GM19395 (cell line): ENCODE measurements around the gene SEL1L.
A peak's percentile ranks its signal among the peaks of the same experiment; 100 is the strongest.
"Not testable (repeated sequence)": the region's sequence is repeated elsewhere in the genome, so short reads cannot be mapped to it uniquely, and the experiment has no call there.

Experiments
- ATAC-seq: cut with Tn5 transposase; IDR thresholded peaks from one replicate; pipeline ENCODE4 v1.9.1; 2021; ENCODE audit warnings: mild to moderate bottlenecking, moderate library complexity; ENCODE audit not compliant: unreplicated experiment

SEL1L gene

DNA sequence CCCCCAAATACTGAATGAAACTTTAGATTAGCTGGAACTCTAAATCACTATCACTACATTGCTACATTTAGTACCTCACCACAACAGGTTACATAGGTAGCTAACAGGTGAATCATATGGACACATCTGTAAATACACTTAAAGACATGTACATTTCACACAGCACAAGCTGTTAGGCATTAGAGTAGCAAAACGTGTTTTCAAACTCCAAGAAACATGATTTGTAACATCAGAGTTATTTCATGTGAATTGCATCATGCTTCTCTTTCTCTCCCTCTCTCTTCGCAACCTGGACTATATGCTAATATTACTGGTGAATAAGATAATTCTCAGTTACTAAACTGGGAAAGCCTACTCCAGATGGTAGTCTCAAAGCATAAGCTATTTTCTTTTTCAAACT lies 4.3 kb downstream of the SEL1L start:
- no peak for ATAC-seq

DNA sequence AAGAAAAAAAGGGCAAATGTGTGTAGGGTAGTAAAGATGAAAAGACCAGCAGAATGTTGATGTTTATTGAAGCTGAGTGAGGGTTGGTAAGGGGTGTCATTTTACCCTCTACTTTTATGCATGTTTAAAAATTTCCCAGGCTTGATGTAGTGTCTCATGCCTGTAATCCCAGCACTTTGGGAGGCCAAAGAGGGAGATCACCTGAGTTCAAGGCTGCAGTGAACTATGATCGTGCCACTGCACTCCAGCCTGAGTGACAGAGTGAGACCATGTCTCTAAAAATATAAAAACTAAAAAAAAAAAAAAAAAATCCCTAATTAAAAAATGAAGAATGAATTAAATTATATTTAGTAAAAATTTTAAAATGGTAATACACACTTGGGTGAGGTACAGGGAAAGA lies 8.5 kb downstream of the SEL1L start:
- ATAC-seq = no peak

DNA sequence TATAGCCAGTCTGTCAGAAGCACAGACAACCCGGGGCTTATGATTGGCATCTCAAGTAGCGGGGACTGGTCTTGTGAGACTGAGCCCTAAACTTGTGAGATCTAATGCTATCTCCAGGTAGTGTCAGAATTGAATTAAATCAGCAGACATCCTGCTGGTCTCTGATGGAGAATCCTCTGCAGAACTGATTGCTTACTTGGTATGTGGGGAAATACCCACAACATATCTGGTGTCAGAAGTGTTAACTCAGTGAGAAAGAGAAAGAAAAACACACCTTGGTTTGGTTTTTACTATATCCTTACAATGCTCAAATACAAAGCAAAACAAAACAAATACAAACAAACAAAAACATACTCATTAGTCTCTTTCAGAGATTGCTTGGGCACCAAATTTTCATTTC lies 10.0 kb downstream of the SEL1L start:
- no peak for ATAC-seq

DNA sequence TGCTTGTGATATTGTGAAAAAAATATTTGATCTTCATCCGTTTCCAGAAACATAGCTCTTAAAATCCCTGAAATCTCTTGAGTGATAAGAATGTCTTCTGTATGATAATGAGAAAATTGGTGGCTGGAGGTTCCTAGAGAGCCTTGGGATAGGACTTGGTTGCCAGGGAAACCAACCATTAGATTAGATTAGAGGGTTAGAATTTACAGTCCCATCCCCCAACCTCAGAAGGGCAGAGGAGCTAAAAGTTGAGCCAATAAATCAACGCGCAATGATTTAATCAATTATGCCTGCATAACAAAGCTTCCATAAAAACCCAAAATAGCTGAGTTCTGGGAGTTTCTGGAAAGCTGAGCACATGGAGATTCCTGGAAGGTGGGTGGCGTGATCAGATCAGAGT lies 10.6 kb downstream of the SEL1L start:
- ATAC-seq = no peak

DNA sequence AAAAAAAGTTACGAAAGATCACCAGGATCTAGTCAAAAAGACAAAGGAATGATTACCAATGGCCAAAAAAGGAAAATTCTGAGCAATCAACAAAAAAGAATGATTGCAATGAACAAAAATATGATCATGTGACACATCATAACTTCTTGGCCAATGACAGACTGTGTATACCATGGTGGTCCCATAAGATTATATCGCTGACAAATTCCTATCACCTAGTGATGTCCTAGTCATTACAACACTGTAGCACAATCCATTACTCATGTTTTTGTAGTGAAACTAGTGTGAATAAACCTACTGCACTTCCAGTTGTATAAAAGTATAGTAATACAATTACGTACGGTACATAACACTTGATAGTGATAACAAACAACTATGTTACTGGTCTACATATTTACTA lies 12.3 kb downstream of the SEL1L start:
- no peak for ATAC-seq

DNA sequence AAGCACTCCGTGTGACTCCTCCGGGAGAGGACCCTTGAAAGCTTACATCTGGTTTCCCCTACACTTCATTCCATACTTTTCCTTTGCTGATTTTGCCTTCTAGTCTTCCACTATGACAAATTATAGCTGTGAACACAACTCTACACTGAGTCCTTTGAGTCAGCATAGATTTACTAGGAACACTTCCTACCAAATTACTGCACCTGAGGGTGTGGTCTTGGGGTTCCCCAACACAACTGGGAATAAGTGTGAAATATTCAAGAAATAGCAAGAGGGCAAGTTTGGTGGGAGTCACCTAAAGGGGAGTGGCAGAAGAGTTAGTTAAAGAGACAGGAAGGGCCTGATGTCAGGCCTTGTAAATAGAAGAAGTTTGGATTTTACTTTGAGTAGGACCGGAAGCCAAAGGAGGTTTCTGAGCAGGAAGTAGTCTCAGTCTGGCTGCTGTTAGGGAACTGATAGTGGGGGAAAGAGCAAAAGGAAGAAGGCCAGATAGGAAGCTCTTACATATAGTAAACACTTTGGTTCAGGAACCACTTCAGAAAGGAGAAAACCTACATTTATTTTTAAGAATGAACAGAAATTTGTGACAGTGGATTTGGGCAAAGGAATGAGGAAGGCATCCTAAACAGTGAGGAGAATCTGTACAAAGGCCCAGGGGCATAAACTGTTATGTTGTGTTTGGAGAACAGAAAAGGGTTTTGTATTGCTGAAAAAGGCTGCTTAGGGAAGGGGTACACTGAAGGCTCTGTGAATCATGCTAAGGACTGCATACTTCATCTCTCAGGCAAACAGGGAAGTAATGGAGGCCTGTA lies 14.2 kb downstream of the SEL1L start:
- peak; percentile 88 for ATAC-seq

DNA sequence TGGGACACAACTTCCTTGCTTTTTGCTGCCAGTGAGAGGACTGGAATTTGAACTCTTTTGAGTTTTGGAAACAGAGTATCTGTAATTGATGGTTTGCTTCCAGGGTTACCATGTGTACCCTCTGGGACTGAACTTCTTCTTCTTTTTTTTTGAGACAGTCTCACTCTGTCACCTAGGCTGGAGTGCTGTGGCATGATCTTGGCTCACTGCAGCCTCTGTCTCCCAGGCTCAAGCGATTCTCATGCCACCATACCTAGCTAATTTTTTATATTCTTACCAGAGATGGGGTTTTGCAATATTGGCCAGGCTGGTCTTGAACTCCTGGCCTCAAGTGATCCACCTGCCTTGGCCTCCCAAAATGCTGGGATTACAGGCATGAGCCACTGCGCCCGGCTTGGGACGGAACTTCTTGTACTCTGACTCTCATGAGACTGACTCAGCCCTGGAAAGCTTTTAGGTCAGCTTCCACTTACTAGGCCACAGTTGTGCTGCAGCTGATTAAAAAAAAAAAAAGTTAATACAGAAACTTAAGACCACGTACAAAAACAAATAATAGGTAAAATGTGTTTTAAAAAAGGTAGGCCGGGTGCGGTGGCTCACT lies 15.8 kb downstream of the SEL1L start:
- no peak for ATAC-seq

DNA sequence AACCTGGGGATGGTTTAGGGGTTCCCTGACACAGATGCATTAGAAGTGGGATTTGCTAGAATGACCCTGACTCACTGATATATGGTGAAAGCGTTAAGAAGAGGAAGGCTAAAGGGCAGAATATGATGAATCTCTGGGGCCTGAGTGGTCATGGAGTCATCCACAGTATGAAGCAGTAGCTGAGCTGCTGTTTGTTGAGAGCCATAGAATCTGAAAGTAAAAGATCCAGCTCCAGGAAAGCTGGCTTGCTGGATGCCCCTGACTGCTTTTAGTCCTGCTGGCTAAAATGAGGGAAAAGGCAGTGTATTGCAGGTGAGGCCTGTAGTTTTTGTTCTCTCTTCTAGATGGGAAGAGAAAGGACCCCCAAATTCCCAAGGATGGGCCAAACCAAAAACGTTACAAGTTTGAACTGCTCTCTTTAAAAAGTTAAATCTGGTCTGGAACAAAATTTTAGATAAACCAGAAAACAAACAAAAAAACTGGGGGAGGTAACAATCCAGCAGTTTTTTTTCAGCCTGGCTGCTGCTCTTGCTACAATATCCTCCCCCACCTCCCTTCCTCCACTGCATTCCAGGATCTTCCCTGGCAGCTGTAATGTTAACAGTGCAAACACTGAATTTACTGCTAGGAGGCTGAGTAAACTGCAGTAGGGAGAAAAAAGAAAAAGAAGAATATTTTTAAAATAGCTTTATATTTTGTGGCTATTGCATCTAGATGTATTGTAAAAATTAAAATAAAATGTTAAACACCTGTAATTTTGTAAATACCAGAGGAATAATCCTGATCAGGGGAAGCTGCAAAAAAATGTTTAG lies 16.5 kb downstream of the SEL1L start:
- no peak for ATAC-seq

DNA sequence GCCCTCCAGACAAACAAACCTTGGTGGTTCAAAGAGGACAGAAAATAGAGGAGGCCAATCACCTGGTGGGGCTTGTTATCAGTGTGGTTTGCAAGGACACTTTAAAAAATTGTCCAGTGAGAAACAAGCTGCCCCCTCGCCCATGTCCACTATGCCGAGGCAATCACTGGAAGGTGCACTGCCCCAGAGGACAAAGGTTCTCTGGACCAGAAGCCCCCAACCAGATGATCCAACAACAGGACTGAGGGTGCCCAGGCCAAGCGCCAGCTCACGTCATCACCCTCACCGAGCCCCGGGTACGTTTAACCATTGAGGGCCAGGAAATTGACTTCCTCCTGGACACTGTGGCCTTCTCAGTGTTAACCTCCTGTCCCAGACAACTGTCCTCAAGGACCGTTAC lies 17.7 kb downstream of the SEL1L start:
- ATAC-seq = not testable (repeated sequence)

DNA sequence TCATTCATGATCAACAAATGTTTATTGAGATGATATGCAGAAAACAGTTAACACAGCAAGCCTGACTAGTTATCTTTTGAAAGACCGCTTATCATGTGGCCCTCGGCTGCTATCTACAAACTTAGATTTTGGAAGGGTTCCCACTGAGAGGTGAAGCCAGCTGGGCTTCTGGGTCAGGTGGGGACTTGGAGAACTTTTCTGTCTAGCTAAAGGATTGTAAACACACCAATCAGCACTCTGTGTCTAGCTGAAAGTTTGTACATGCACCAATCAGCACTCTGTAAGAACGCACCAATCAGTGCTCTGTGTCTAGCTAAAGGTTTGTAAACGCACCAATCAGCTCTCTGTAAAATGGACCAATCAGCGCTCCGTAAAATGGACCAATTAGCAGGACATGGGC lies 20.8 kb downstream of the SEL1L start:
- not testable (repeated sequence) for ATAC-seq

DNA sequence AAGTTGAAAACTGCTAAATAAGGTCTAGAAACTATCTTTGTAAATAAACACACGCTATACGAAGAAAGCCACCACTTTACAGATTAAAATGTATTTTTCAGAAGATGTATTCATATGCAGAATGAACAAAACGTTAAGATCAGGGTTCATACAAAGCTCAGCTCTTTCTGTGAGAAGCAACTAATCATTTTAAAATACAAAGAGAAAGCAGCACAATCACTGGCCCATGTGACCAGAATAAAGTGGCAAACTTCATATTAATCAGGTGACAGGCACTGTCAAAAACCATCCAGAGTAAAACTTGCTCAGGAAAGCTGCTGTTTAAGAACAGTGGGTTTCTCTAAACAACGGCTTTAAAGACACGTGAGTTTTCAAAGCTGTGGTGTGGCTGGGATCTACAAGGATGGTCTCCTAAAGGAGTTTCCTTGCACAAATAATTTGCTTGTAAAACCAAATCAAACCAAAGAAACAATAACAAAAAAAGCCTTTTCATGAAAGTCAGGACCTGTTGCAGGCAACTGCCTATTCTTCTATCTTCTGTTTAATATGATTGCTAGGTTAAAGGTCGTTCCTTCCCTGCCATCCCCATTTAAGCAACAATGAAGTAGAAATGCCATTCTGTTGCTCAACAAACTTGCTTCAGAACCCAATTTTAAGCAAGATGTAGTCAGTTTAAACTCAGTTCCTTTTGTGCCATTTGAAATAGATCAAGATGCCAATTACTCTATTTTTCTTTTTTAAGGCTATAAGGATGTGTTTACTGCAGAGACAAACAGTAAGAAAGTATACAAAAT lies 22.3 kb downstream of the SEL1L start:
- ATAC-seq = no peak

DNA sequence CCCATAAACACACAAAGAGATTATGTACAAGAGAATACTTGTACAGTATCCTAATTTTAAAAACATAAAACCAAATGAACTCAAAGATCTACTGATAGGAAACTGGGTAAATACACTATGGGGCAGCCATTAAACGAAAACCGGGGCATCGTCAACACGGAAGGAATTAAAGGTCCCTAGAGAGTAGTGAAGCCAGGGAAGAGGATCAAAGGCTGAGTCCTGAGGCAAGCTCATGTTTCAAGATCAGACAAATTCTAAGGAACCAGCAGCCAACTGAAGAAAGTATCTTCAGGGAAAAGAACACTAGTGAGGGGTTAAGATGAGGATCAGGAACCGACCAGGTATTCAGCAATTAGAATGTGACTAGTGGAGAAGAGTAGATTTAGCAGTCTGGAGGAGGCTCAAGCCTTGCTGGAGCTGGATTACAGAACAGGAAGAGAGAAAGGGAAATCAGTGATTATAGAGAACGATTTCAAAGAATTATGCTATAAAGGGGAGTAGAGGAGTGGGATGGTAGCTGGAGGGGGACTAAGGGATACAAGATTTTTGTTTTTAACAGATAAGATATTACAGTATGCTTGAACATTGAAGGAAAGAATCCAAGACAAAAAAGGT lies 23.7 kb downstream of the SEL1L start:
- no peak for ATAC-seq

DNA sequence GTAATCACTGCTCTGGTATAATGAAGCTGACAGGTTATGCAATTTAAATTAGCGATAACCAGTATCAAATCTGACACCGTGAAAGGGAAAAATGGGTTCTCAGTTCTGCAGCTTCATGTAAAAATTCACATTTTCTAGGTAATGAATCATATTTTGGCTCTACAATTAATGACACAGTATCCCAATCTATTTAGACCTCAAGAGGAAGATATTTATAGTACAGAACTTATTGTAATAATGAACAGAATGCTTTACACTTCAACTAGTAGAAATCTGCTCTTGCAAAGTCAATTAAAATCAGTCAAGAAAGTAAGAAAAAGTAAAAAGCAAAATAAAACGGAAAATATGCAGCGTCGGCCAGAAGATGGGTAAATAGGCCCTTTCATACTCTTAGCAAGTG lies 24.3 kb downstream of the SEL1L start:
- ATAC-seq = no peak

DNA sequence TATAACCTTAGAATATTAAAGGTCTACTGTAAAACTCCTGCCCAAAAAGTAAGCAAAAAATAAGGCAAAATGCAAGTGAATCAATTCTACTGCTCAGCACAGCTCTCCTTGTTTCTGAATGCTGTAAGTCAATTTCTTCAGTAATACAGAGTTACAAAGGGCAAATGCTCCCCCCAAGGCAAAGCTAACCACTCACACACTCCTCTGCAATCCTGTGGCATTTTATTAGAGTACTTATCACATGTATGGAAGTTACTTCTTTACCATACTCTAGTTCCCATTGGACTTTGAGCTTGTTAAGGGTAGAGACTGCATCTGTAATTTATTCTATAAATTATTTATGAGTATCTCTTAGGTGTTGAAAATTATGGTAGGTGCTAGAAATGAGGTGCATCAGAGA lies 27.2 kb downstream of the SEL1L start:
- ATAC-seq = no peak

DNA sequence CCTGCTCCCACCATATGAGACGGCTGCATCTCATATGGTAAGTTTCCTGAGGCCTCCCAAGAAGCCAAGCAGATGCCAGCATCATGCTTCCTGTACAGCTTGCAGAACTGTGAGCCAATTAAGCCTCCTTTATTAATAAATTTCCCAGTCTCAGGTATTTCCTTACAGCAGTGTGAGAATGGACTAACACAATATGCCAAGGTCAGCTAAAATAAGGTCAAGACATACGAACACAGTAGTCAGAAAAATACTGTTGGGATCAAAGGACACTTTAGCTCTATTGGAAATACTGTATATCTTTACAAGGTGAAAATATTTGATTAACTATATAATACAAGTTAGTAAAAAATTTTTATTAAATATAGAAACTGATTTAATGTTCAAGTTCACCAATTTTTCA lies 28.8 kb downstream of the SEL1L start:
- no peak for ATAC-seq

DNA sequence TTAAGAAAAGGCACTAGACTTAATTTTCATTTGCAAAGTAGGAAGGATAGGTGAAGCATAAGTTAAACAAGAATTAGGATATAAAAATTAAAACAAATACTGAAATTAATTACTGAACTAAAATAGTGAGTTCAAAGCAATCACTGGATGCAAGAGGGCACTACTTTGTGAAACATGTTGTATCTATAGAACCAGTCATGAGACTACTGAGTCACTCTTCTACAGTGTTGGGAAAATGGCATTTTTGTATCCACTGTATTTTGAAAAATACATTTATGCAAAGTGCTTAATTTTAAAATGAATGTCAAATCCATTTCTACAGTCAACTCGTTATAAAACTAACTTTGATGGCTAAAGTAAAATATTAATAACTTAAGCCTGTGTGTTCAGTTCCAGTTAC lies 47.9 kb downstream of the SEL1L start:
- ATAC-seq = no peak

DNA sequence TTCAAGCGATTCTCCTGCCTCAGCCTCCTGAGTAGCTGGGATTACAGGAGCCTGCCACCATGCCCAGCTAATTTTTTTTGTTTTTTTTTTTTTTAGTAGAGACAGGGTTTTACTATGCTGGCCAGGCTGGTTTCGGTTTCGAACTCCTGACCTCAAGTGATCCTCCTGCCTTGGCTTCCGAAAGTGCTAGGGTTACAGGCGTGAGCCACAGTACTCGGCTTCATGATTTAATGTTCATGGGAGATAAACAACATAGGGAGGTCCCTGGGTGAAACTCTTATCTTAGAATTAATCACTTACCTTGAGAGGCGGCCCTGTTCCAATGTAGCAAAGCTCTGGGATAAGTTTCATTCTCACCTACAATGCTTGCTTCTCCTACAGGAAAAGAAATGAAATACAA lies 48.3 kb downstream of the SEL1L start:
- ATAC-seq = peak; percentile 98

DNA sequence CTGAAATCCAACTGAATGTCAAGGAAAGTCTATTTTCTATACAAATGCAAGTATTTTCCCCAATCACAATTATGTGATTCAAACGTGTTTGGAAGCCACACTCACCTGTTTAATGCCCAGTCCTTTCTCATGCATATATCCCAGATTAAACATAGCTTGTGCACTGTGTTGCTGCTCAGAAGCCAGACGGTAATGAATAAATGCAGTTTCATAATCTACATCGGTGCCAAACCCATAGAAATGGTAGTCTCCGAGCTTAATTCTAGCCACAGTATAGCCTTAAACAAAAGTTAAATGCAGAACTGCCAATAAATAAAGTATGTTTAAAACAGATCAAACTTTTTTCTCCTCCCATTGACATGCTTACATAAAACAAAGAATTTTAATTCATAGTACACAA lies 49.5 kb downstream of the SEL1L start:
- ATAC-seq = no peak

DNA sequence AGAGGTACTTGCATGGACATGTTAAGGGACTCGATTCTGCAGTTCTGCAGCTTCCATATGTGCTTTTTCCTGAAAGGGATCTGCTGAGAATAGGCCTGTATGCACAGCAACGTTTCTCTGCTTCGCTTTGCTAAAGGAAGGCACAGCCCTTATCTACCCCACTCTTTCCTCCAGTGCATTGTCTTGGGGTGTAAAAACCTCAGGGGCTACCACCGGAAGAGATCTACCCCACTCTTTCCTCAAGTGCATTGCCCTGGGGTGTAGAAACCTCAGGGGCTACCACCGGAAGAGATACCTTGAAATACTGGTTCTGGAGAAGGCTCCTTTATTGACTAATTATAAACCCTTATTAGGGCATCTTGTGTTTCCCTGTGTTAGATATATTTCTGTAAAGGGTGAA lies 52.9 kb downstream of the SEL1L start:
- ATAC-seq = no peak

DNA sequence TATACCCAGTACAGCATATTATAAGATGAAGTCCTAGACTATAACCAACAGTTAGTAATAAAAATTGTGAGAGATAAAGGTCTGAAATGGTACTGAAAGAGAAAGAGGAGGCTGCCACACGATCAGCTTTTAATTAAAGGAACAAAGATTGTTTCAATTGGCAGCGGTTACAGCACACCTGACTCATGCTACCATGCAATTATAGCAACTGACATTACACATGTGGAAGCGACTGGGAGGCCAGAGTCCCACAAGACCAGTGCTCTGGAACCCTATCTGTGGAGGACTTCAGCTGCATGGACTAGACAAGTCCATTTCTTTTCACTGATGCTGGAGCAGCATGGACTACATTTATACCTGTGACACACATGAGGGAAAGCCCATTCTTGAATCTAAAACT lies 55.2 kb downstream of the SEL1L start:
- ATAC-seq = no peak

DNA sequence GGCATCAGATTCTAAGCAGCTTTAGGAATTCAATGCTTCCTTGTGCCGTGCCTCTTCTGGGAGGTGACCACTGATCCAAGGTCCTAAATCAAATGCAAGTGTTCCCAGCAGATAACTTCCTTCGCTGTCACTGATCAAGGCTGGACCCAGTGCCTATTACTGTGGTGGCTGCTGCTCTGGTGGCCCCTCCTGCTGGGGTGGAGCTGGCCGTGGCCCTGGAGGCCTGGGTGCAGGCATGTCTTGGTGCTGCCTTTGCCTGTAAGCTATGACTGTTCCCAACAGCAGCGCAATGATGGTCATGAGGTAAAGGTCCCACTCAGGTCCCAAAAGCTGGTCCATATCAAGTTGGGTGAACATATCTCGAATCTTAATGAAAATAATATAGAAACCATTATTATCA lies 56.8 kb downstream of the SEL1L start:
- no peak for ATAC-seq
